Caki2 (cell line): ENCODE measurements around the gene TMEM139. TPM values are rescaled to one million over a fixed set of nuclear protein-coding genes. Genes with fewer than 3 reads are reported as not detected.

Experiments
- DNase-seq: peaks from one replicate; pipeline ENCODE4 v3.0.0-alpha.2; 2015; ENCODE audit warnings: low read depth
- in situ Hi-C: cut with HindIII; loops from 2 replicates; pipeline ENCODE4 v1.10.0; 2016; ENCODE audit warnings: low sequenced_read_pairs, low pct_unique_long_range_greater_than_20kb, mixed read lengths
- total RNA-seq: library from RNA; depleted of rRNA; stranded (reverse); fragments of >200 nt; shearing (Covaris generic); gene quantifications from 2 replicates; pipeline ENCODE4 v1.2.3, GENCODE V29; 2014; ENCODE audit warnings: low replicate concordance

Gene TMEM139
- total RNA-seq, 1 experiment from 2014 or later, result 79.0 TPM

DNA sequence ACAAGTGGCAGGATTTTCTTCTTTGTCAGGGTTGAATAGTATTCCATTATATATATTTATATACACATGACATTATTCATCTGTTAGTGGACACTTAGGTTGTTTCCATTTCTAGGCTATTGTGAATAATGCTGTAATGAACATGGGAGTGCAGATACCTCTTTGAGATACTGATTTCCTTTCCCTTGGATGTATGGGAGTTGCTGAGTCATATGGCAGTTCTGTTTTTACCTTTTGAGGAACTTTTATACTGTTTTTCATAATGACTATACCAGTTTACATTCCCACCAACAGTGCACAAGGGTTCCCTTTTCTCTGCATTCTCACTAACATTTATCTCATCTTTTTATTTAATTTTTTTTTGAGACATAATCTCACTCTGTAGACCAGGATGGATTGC lies 29.4 kb downstream of the TMEM139 start:
- DNase-seq, result no peak
- in situ Hi-C loops, result no loop called here

DNA sequence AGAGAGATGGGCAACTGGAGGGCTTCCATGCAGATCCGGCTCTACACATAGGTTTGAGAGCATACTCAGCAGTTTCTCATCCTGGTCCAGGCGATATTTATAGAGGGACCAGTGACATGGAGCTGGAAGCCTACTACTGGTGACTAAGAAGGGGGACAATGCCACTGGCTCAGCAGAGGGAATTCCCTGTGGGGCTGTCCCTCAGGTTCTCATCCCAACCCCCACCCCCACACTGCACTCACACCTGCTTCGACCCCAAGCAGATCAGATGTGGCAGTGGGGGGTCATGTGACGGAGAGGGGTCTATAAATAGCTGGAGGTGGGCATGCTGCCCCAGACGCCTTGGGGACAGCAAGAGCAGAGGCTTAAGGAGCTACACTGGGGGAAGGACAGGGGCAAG lies 31.0 kb downstream of the TMEM139 start, which contains the start of gene CLCN1:
Gene CLCN1, plus strand, starts transcription at position 336 of the 400 bp plus-strand sequence. CDS start 102 bp downstream, outside the sequence.
- in situ Hi-C loops, result no loop called here
- DNase-seq, result no peak

DNA sequence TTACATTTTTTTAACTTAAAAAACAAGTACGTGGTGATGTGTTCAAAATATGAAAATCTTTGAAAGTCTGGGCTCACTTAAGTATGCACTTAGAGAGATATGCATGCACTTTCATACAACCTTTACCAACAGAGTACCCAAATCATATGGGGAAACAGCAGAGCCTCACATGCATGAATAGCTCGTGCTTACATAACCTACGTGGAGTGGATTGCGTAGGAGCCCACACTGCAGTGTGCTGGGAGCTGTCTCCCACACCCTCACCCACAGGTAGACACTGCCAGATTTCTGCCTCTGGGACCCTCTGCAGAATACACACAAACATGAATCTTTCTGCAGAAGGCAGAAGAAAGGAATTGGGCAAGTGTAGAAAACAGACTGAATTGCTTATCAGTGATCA lies 31.7 kb downstream of the TMEM139 start:
- no peak for DNase-seq
- in situ Hi-C loops, result no loop called here

- in situ Hi-C loops, result no loop called here
Measured at GRCh38 chr7:143318661-143319060, 33.9 kb downstream of the TMEM139 start.

DNA sequence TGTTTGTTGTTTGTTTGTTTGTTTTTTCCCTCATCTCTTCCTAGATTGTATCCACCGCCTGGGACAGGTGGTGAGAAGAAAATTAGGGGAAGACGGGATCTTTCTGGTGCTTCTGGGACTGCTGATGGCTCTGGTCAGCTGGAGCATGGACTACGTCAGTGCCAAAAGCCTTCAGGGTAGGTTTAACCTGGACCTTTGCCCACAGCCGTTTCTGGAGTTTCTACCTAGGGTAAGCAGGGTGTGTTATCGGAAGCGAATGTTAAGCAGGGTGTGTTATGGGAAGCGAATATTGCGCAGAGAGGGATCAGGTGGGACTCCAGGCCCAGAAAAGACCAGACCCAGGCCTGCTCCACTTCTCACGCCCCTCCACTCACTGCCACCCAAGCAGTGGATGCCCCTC lies 35.9 kb downstream of the TMEM139 start:
- DNase-seq, result no peak
- in situ Hi-C loops, result no loop called here

More at GRCh38 chr7:143318661-143319060, 33.9 kb downstream of the TMEM139 start:
- DNase-seq, result no peak

GRCh38 chr7:143321242-143321641 lies 36.5 kb downstream of the TMEM139 start:
- in situ Hi-C loops, result no loop called here
- DNase-seq, result no peak

- DNase-seq, result no peak
- in situ Hi-C loops, result no loop called here
Measured at GRCh38 chr7:143321734-143322133, 37.0 kb downstream of the TMEM139 start.

DNA sequence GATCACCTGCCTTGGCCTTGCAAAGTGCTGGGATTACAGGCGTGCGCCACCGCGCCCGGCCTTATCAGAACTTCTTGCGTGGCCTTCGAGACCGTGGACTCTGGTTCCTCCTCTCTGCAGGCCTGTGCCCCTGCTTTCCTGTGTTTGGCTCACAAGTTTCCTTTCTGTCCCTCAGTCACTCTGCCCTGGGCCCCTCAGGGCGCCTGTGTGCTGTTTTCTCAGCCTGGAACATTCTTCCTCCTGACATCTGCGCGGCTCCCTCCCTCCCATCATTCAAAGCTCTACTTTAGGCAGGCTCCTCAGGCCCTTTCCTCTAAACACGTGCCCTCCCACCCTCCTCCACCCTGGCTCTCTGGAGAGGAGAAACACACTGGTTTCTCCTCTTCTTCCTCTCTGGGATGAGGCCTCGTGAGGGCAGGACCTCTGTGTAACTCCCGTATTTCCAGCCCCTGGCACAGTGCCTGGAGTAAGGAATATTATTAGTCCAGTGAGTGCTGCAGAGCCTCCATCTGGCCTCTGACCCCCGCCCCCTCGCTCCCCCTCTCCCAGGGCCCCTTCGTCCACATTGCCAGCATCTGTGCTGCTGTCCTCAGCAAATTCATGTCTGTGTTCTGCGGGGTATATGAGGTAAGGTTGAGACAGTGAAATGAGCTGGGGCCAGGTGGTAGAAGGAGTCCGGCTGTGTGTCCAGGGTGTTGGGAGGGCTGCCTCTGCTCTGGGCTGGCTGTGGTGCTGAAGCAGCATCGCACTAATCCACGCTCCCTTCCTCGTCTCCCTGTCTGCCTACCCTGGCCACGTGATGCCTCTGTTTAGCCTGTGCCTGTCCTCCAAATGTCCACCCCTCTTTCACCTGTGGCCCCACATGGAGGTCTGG lies 38.2 kb downstream of the TMEM139 start:
- DNase-seq, result no peak
- in situ Hi-C loops, result no loop called here

- in situ Hi-C loops, result no loop called here
- no peak for DNase-seq
Measured at GRCh38 chr7:143323653-143324052, 38.9 kb downstream of the TMEM139 start.

- in situ Hi-C loops, result no loop called here
- no peak for DNase-seq
Measured at GRCh38 chr7:143325240-143325639, 40.5 kb downstream of the TMEM139 start.

- DNase-seq, result no peak
- in situ Hi-C loops, result no loop called here
Measured at GRCh38 chr7:143327903-143328302, 43.1 kb downstream of the TMEM139 start.

GRCh38 chr7:143329471-143330170 lies 44.9 kb downstream of the TMEM139 start:
- in situ Hi-C loops, result no loop called here

GRCh38 chr7:143331179-143331801 lies 46.5 kb downstream of the TMEM139 start:
- DNase-seq, result peak; percentile 17
- in situ Hi-C loops, result no loop called here

More at GRCh38 chr7:143329471-143330170, 44.9 kb downstream of the TMEM139 start:
- DNase-seq, result no peak

GRCh38 chr7:143334244-143334643 lies 49.5 kb downstream of the TMEM139 start:
- in situ Hi-C loops, result no loop called here
- no peak for DNase-seq

GRCh38 chr7:143337216-143337615 lies 52.5 kb downstream of the TMEM139 start:
- in situ Hi-C loops, result no loop called here
- DNase-seq, result no peak
